Uterus (tissue), 4 donors: ENCODE results near the gene CADM2. TPM values are rescaled to one million over a fixed set of nuclear protein-coding genes. Genes with fewer than 3 reads are reported as not detected.

Experiments used
- DNase-seq, 2 donors: peaks; one replicate each; pipeline ENCODE4 v3.0.0-alpha.2; 2019 to 2020
- H3K27ac ChIP-seq, 2 donors: fragments of 200-600 bp; sonication (generic); 1 replicate in 1 of 2; 2 replicates in 1 of 2; pipeline ENCODE4 v1.5.1; 2016 to 2018
- H3K27me3 ChIP-seq, 2 donors: fragments of 200-600 bp; sonication (generic); one replicate each; pipeline ENCODE4 v1.5.1; 2018 to 2019; ENCODE audit warnings: control low read depth in 1 of 2
- H3K36me3 ChIP-seq, 2 donors: fragments of 200-600 bp; sonication (generic); one replicate each; pipeline ENCODE4 v1.5.1; 2019; ENCODE audit warnings: control low read depth in 1 of 2
- H3K4me1 ChIP-seq, 2 donors: fragments of 200-600 bp; sonication (generic); one replicate each; pipeline ENCODE4 v1.5.1; 2018 to 2019; ENCODE audit warnings: control low read depth in 1 of 2
- H3K4me3 ChIP-seq, 2 donors: fragments of 200-600 bp; sonication (generic); 1 replicate in 1 of 2; 2 replicates in 1 of 2; pipeline ENCODE4 v1.5.1; 2018 to 2019; ENCODE audit warnings: mild to moderate bottlenecking in 1 of 2
- H3K9me3 ChIP-seq, 2 donors: fragments of 200-600 bp; sonication (generic); one replicate each; pipeline ENCODE4 v1.5.1; 2019; ENCODE audit warnings: control low read depth in 1 of 2
- CTCF ChIP-seq, 4 experiments: fragments of 200-600 bp in 2 of 4; fragments of 450-650 bp in 2 of 4; sonication (generic) in 2 of 4; IDR thresholded peaks; one replicate each; pipeline ENCODE4 v1.5.1; 2016 to 2019; ENCODE audit warnings: antibody characterized with exemption in 4 of 4, mild to moderate bottlenecking in 2 of 4, moderate library complexity in 1 of 4
- POLR2A ChIP-seq, 2 donors: fragments of 450-650 bp; IDR thresholded peaks; one replicate each; pipeline ENCODE4 v1.6.1; 2016; ENCODE audit warnings: antibody characterized with exemption in 2 of 2, mild to moderate bottlenecking in 1 of 2, moderate library complexity in 1 of 2
- intact Hi-C: fragments of 100-400 bp; cut with DNase I; formaldehyde crosslinking; loops from one replicate; pipeline ENCODE4 v1.15.1; 2023; ENCODE audit warnings: low total_unique reads
- total RNA-seq, 4 donors: library from RNA; depleted of rRNA in 3 of 4; stranded (reverse); fragments of >200 nt in 3 of 4; gene quantifications; one replicate each; pipeline versions ENCODE4 v1.1.0 to v1.2.4, GENCODE V29; 2014 to 2023
- donor health status: DM: yes; HTN: yes; CAD: no.

CADM2 gene
- total RNA-seq, 4 donors from 2014 or later, result 0.29 to 6.6 (median 0.85) TPM; not detected in 1

GRCh38 chr3:86046436-86047136 lies 1087.8 kb downstream of the CADM2 start:
- Histone ChIP-seq H3K4me1 (no peaks in the 10 kb centered on the region), H3K9me3 (no peaks in the 10 kb centered on the region), H3K36me3 (no peaks in the 10 kb centered on the region), H3K27me3 (no peaks in the 10 kb centered on the region), H3K27ac (no peak overlapping the region), H3K4me3 (no peak overlapping the region)
- DNase-seq, result no peak
- intact Hi-C loops, result no loop called here
- TF ChIP-seq POLR2A (IDR thresholded peaks at IDR 0.05), result no peak
- TF ChIP-seq CTCF (IDR thresholded peaks at IDR 0.05), result no peak

- no peak for DNase-seq
- intact Hi-C loops, result no loop called here
- H3K4me1 ChIP-seq, result no peaks in the 10 kb centered on the region
These were observed 1088.4 kb downstream of the CADM2 start for GRCh38 chr3:86047161-86047560.

GRCh38 chr3:86051058-86051457 lies 1092.3 kb downstream of the CADM2 start:
- DNase-seq, result no peak
- no peaks in the 10 kb centered on the region for H3K36me3 ChIP-seq
- H3K27ac ChIP-seq, result no peak overlapping the region
- no peaks in the 10 kb centered on the region for H3K27me3 ChIP-seq
- TF ChIP-seq POLR2A (IDR thresholded peaks at IDR 0.05) (no peak), CTCF (IDR thresholded peaks at IDR 0.05) (no peak)
- H3K4me1 ChIP-seq, result no peaks in the 10 kb centered on the region
- no peak overlapping the region for H3K4me3 ChIP-seq
- intact Hi-C loops, result no loop called here
- no peaks in the 10 kb centered on the region for H3K9me3 ChIP-seq

More at GRCh38 chr3:86047161-86047560, 1088.4 kb downstream of the CADM2 start:
- no peak overlapping the region for H3K4me3 ChIP-seq
- H3K9me3 ChIP-seq, result no peaks in the 10 kb centered on the region
- H3K27me3 ChIP-seq, result no peaks in the 10 kb centered on the region
- H3K27ac ChIP-seq, result no peak overlapping the region
- H3K36me3 ChIP-seq, result no peaks in the 10 kb centered on the region
- TF ChIP-seq POLR2A (IDR thresholded peaks at IDR 0.05) (no peak), CTCF (IDR thresholded peaks at IDR 0.05) (no peak)

GRCh38 chr3:86056032-86056431 lies 1097.2 kb downstream of the CADM2 start:
- no peak overlapping the region for H3K4me3 ChIP-seq
- H3K36me3 ChIP-seq, result no peaks in the 10 kb centered on the region
- no peaks in the 10 kb centered on the region for H3K27me3 ChIP-seq
- DNase-seq, result no peak
- TF ChIP-seq POLR2A (IDR thresholded peaks at IDR 0.05), result no peak
- no peak for TF ChIP-seq CTCF (IDR thresholded peaks at IDR 0.05)
- intact Hi-C loops, result no loop called here
- no peaks in the 10 kb centered on the region for H3K9me3 ChIP-seq
- no peak overlapping the region for H3K27ac ChIP-seq
- H3K4me1 ChIP-seq, result no peaks in the 10 kb centered on the region

GRCh38 chr3:86056962-86057361 lies 1098.2 kb downstream of the CADM2 start:
- H3K36me3 ChIP-seq, result no peaks in the 10 kb centered on the region

More at GRCh38 chr3:86056962-86057361, 1098.2 kb downstream of the CADM2 start:
- no peaks in the 10 kb centered on the region for H3K9me3 ChIP-seq
- no peak overlapping the region for H3K27ac ChIP-seq
- H3K4me1 ChIP-seq, result no peaks in the 10 kb centered on the region
- intact Hi-C loops, result no loop called here
- H3K27me3 ChIP-seq, result no peaks in the 10 kb centered on the region
- TF ChIP-seq POLR2A (IDR thresholded peaks at IDR 0.05) (no peak), CTCF (IDR thresholded peaks at IDR 0.05) (no peak)
- DNase-seq, result no peak
- no peak overlapping the region for H3K4me3 ChIP-seq
